ENCODE results near the gene AMIGO3. TPM values are rescaled to one million over a fixed set of nuclear protein-coding genes. Genes with fewer than 3 reads are reported as not detected.
A peak's percentile ranks its signal among the peaks of the same experiment; 100 is the strongest.

Gene AMIGO3
- total and polyA plus RNA-seq, 3 experiments from 2014 or later: 0.15 to 1.5 (median 0.31) TPM

GRCh38 chr3:49712166-49712565 lies 7.3 kb downstream of the AMIGO3 start:
- H3K4me3 ChIP-seq (ENCODE audit: low read length): no peak overlapping the region
- Mint-ChIP-seq H3K4me1 (peaks cover 0 to 27% (median 15%) of the 10 kb centered on the region in 3 donors), H3K36me3 (peaks cover 0 to 18% (median 5%) of the 10 kb centered on the region in 3 donors), H3K27me3 (no peaks in the 10 kb centered on the region), H3K9me3 (no peaks in the 10 kb centered on the region), H3K4me3 (no peak overlapping the region), H3K27ac (peak overlapping the region in 1 of 8 donors; percentile 7)
- DNase-seq: peak in 1 of 5 donors; percentile 26
- no peaks in the 10 kb centered on the region for H3K27me3 ChIP-seq (ENCODE audit: insufficient read depth, low read length, poor library complexity, severe bottlenecking)
- no peaks in the 10 kb centered on the region for H3K4me1 ChIP-seq (ENCODE audit: insufficient read depth, low read length)
- H3K36me3 ChIP-seq (ENCODE audit: insufficient read depth, low read length): no peaks in the 10 kb centered on the region
- POLR2A ChIA-PET: interaction anchor here (0.6 kb wide), 1 partner anchor 90 kb away, joined by 3 read pairs; no protein-coding TSS in a partner anchor
- H3K9me3 ChIP-seq (ENCODE audit: low read length): no peaks in the 10 kb centered on the region
- no peak overlapping the region for H3K27ac ChIP-seq (ENCODE audit: low read depth, low read length)
- CTCF ChIA-PET: interaction anchor here (1.4 to 1.8 kb wide), 2 partner anchors 9 to 13 kb away, joined by 3 to 8 read pairs; no protein-coding TSS in a partner anchor

- Mint-ChIP-seq H3K36me3 (peaks cover 0 to 23% (median 6%) of the 10 kb centered on the region in 3 donors), H3K4me1 (peaks cover 0 to 27% (median 15%) of the 10 kb centered on the region in 3 donors), H3K27ac (peak overlapping the region in 6 of 8 donors; percentile 16 to 86 (median 38)), H3K27me3 (no peaks in the 10 kb centered on the region), H3K4me3 (peak overlapping the region in 1 of 7 donors; percentile 32), H3K9me3 (no peaks in the 10 kb centered on the region)
- H3K4me3 ChIP-seq (ENCODE audit: low read length): no peak overlapping the region
- no peaks in the 10 kb centered on the region for H3K4me1 ChIP-seq (ENCODE audit: insufficient read depth, low read length)
- no peak overlapping the region for H3K27ac ChIP-seq (ENCODE audit: low read depth, low read length)
- CTCF ChIA-PET: interaction anchor here (1.1 to 1.8 kb wide), 2 partner anchors 8 to 74 kb away, joined by 3 to 8 read pairs; partner anchors contain the start of gene IP6K1
- POLR2A ChIA-PET: no interaction called here
- no peaks in the 10 kb centered on the region for H3K27me3 ChIP-seq (ENCODE audit: insufficient read depth, low read length, poor library complexity, severe bottlenecking)
- H3K36me3 ChIP-seq (ENCODE audit: insufficient read depth, low read length): no peaks in the 10 kb centered on the region
- peak in 1 of 5 donors; percentile 19 for DNase-seq
- no peaks in the 10 kb centered on the region for H3K9me3 ChIP-seq (ENCODE audit: low read length)
These were observed 8.0 kb downstream of the AMIGO3 start for GRCh38 chr3:49711489-49711888.

GRCh38 chr3:49709852-49710251 lies 9.6 kb downstream of the AMIGO3 start:
- Mint-ChIP-seq H3K4me3 (no peak overlapping the region), H3K4me1 (peaks cover 0 to 27% (median 15%) of the 10 kb centered on the region in 3 donors), H3K9me3 (no peaks in the 10 kb centered on the region), H3K36me3 (peaks cover 0 to 29% (median 6%) of the 10 kb centered on the region in 3 donors), H3K27ac (no peak overlapping the region), H3K27me3 (no peaks in the 10 kb centered on the region)
- no peaks in the 10 kb centered on the region for H3K36me3 ChIP-seq (ENCODE audit: insufficient read depth, low read length)
- ChIA-PET POLR2A (interaction anchor here (0.7 kb wide), 1 partner anchor 9 kb away, joined by 3 read pairs; no protein-coding TSS in a partner anchor), CTCF (no interaction called here)
- no peaks in the 10 kb centered on the region for H3K9me3 ChIP-seq (ENCODE audit: low read length)
- no peak overlapping the region for H3K4me3 ChIP-seq (ENCODE audit: low read length)
- H3K27ac ChIP-seq (ENCODE audit: low read depth, low read length): no peak overlapping the region
- DNase-seq: no peak
- H3K27me3 ChIP-seq (ENCODE audit: insufficient read depth, low read length, poor library complexity, severe bottlenecking): no peaks in the 10 kb centered on the region
- H3K4me1 ChIP-seq (ENCODE audit: insufficient read depth, low read length): no peaks in the 10 kb centered on the region

GRCh38 chr3:49707113-49707480 lies 12.4 kb downstream of the AMIGO3 start:
- Mint-ChIP-seq H3K4me1 (peaks cover 0 to 14% (median 11%) of the 10 kb centered on the region in 3 donors), H3K36me3 (peaks cover 0 to 45% (median 6%) of the 10 kb centered on the region in 3 donors), H3K27me3 (no peaks in the 10 kb centered on the region), H3K4me3 (no peak overlapping the region), H3K27ac (peak overlapping the region in 4 of 8 donors; percentile 25 to 95 (median 64)), H3K9me3 (no peaks in the 10 kb centered on the region)
- Histone ChIP-seq H3K4me1 (ENCODE audit: insufficient read depth, low read length) (no peaks in the 10 kb centered on the region), H3K27me3 (ENCODE audit: insufficient read depth, low read length, poor library complexity, severe bottlenecking) (no peaks in the 10 kb centered on the region), H3K27ac (ENCODE audit: low read depth, low read length) (no peak overlapping the region), H3K4me3 (ENCODE audit: low read length) (no peak overlapping the region), H3K36me3 (ENCODE audit: insufficient read depth, low read length) (no peaks in the 10 kb centered on the region), H3K9me3 (ENCODE audit: low read length) (no peaks in the 10 kb centered on the region)
- peak in 1 of 5 donors; percentile 18 for DNase-seq
- ChIA-PET CTCF (no interaction called here), POLR2A (no interaction called here)

GRCh38 chr3:49706456-49707112 lies 12.9 kb downstream of the AMIGO3 start:
- Histone ChIP-seq H3K4me1 (ENCODE audit: insufficient read depth, low read length) (no peaks in the 10 kb centered on the region), H3K4me3 (ENCODE audit: low read length) (no peak overlapping the region), H3K36me3 (ENCODE audit: insufficient read depth, low read length) (no peaks in the 10 kb centered on the region), H3K27me3 (ENCODE audit: insufficient read depth, low read length, poor library complexity, severe bottlenecking) (no peaks in the 10 kb centered on the region), H3K9me3 (ENCODE audit: low read length) (no peaks in the 10 kb centered on the region), H3K27ac (ENCODE audit: low read depth, low read length) (no peak overlapping the region)
- ChIA-PET CTCF (no interaction called here), POLR2A (no interaction called here)
- Mint-ChIP-seq H3K4me1 (peaks cover 0 to 10% (median 8%) of the 10 kb centered on the region in 3 donors), H3K36me3 (peaks cover 0 to 49% (median 5%) of the 10 kb centered on the region in 3 donors), H3K27me3 (no peaks in the 10 kb centered on the region), H3K27ac (peak overlapping the region in 3 of 8 donors; percentile 29 to 95 (median 53)), H3K9me3 (no peaks in the 10 kb centered on the region), H3K4me3 (no peak overlapping the region)
- peak in 1 of 5 donors; percentile 37 for DNase-seq

- Mint-ChIP-seq H3K27me3 (no peaks in the 10 kb centered on the region), H3K27ac (no peak overlapping the region), H3K9me3 (no peaks in the 10 kb centered on the region), H3K4me3 (no peak overlapping the region), H3K36me3 (peaks cover 0 to 55% (median 6%) of the 10 kb centered on the region in 3 donors), H3K4me1 (peaks cover 0 to 4% (median 3%) of the 10 kb centered on the region in 3 donors)
- Histone ChIP-seq H3K4me3 (ENCODE audit: low read length) (no peak overlapping the region), H3K36me3 (ENCODE audit: insufficient read depth, low read length) (no peaks in the 10 kb centered on the region), H3K9me3 (ENCODE audit: low read length) (no peaks in the 10 kb centered on the region), H3K4me1 (ENCODE audit: insufficient read depth, low read length) (no peaks in the 10 kb centered on the region), H3K27ac (ENCODE audit: low read depth, low read length) (no peak overlapping the region), H3K27me3 (ENCODE audit: insufficient read depth, low read length, poor library complexity, severe bottlenecking) (no peaks in the 10 kb centered on the region)
- POLR2A ChIA-PET: no interaction called here
- DNase-seq: peak in 1 of 5 donors; percentile 34
- CTCF ChIA-PET: no interaction called here
These were observed 14.0 kb downstream of the AMIGO3 start for GRCh38 chr3:49705390-49705960.

GRCh38 chr3:49704629-49705028 lies 14.9 kb downstream of the AMIGO3 start:
- Mint-ChIP-seq H3K9me3 (no peaks in the 10 kb centered on the region), H3K27ac (peak overlapping the region in 1 of 8 donors; percentile 50), H3K27me3 (no peaks in the 10 kb centered on the region), H3K4me3 (no peak overlapping the region), H3K4me1 (peaks cover 0 to 4% (median 3%) of the 10 kb centered on the region in 3 donors), H3K36me3 (peaks cover 0 to 60% (median 6%) of the 10 kb centered on the region in 3 donors)
- ChIA-PET CTCF (interaction anchor here (3.7 kb wide), 1 partner anchor 134 kb away, joined by 21 read pairs; no protein-coding TSS in a partner anchor), POLR2A (no interaction called here)
- H3K27me3 ChIP-seq (ENCODE audit: insufficient read depth, low read length, poor library complexity, severe bottlenecking): no peaks in the 10 kb centered on the region
- H3K27ac ChIP-seq (ENCODE audit: low read depth, low read length): no peak overlapping the region
- H3K4me3 ChIP-seq (ENCODE audit: low read length): no peak overlapping the region
- no peaks in the 10 kb centered on the region for H3K4me1 ChIP-seq (ENCODE audit: insufficient read depth, low read length)
- H3K36me3 ChIP-seq (ENCODE audit: insufficient read depth, low read length): no peaks in the 10 kb centered on the region
- H3K9me3 ChIP-seq (ENCODE audit: low read length): no peaks in the 10 kb centered on the region
- DNase-seq: no peak

GRCh38 chr3:49703956-49704355 lies 15.5 kb downstream of the AMIGO3 start:
- no peaks in the 10 kb centered on the region for H3K27me3 ChIP-seq (ENCODE audit: insufficient read depth, low read length, poor library complexity, severe bottlenecking)
- no peaks in the 10 kb centered on the region for H3K27me3 Mint-ChIP-seq
- no peak overlapping the region for H3K4me3 ChIP-seq (ENCODE audit: low read length)
- POLR2A ChIA-PET: no interaction called here
- H3K27ac ChIP-seq (ENCODE audit: low read depth, low read length): no peak overlapping the region
- no peak overlapping the region for H3K4me3 Mint-ChIP-seq
- peaks cover 0 to 4% (median 3%) of the 10 kb centered on the region in 3 donors for H3K4me1 Mint-ChIP-seq
- no peak for DNase-seq
- H3K27ac Mint-ChIP-seq: peak overlapping the region in 2 of 8 donors; percentile 47 to 69
- no peaks in the 10 kb centered on the region for H3K4me1 ChIP-seq (ENCODE audit: insufficient read depth, low read length)
- no peaks in the 10 kb centered on the region for H3K36me3 ChIP-seq (ENCODE audit: insufficient read depth, low read length)
- CTCF ChIA-PET: interaction anchor here (0.9 to 3.7 kb wide), 6 partner anchors 8 to 164 kb away, joined by 3 to 21 read pairs (median 4); partner anchors contain the start of gene GMPPB
- H3K9me3 ChIP-seq (ENCODE audit: low read length): no peaks in the 10 kb centered on the region
- peaks cover 0 to 63% (median 6%) of the 10 kb centered on the region in 3 donors for H3K36me3 Mint-ChIP-seq
- no peaks in the 10 kb centered on the region for H3K9me3 Mint-ChIP-seq
